Eye (tissue), 1 donor: ENCODE measurements around the gene ANXA11.
A peak's percentile ranks its signal among the peaks of the same experiment; 100 is the strongest.
"Not testable (repeated sequence)": the region's sequence is repeated elsewhere in the genome, so short reads cannot be mapped to it uniquely, and the experiment has no call there.

ENCODE experiments used
- DNase-seq: peaks from one replicate; pipeline ENCODE4 v3.0.0-alpha.2; 2015

The ANXA11 gene

GRCh38 chr10:80207768-80208370 lies 2.5 kb upstream of the ANXA11 start:
- no peak for DNase-seq

- no peak for DNase-seq
Observed at GRCh38 chr10:80206277-80206655, 929 bp upstream of the ANXA11 start.

DNA sequence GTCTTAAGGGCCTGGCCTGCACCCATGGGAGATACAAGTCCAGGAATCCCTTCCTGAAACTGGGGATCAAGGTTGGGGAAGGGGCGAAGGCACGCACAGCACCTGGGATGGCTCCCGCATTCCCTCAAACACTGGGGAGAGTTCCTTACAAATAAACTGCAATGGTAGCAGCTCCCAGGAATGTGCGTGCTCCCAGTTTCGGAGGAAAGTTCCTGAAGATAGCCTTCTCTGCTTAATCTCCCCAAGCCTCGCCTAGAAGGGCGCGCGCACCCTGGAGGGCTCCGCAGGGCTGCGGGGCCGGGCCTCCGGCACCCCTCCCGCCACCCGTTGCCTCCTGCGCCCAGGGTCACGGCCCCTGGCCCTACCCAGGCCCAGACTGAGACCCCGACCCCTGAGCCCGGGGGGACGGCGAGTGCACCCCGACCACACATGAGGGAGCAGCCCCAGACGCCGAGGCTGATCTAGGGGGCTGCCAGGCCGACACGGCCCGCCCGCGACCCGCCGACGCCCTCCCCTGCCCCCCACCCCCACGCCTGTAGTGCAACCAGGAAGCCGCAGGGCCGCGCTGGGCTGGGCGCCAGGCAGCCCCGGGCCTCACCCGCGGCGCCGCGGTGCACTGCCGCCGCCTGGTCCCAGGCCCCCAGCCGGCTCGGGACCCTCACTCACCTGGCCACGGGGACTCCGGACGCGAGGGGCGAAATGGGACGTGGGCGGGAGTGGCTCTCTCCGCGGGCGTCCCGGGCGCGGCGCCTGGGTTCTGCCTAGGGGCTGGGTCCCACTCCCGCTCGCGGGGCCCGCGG lies 460 bp downstream of the ANXA11 start:
- DNase-seq = peak; percentile 65

- no peak for DNase-seq
Observed at GRCh38 chr10:80203835-80204676, 1.3 kb downstream of the ANXA11 start.

DNA sequence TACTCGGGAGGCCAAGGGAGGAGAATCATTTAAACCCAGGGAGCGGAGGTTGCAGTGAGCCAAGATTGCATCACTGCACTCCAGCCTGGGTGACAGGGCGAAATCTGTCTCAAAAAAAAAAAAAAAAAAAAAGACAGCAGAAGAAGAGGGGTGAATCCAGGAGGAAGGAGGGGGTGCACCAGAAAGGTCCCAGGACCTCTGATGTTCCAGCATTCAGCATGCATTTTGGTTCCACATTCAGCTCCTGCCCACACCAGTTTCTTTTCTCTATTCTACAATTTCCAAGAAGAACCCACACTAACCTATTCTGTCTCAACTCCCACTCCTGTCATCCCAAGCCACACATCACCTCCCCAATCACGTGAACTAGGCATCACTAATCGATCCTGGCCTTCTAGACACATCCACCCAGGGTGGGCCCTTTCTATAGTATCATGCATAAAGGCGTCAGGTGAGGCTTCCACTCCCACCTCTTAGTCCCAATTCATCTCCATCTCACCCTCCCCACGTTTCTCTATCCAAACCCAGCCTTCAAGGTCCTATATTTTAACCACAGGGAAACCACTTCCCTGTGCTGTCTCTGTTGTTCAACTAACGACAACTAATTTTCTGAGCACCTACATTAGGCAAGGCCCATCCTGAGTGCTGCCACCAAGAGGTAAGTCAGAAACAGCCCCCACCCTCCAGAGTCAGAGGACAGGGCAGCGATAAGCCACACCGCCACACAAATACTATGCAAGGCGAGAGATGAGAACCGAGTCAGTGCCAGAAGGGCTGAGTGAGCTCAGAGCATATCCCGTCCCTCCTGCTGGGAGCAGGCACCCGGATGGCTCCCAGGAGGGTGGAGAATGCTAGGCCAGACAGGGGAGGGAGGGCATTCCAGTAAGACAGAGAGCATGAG lies 2.2 kb downstream of the ANXA11 start:
- peak; percentile 62 for DNase-seq

GRCh38 chr10:80202530-80202929 lies 2.8 kb downstream of the ANXA11 start:
- DNase-seq = not testable (repeated sequence)

DNA sequence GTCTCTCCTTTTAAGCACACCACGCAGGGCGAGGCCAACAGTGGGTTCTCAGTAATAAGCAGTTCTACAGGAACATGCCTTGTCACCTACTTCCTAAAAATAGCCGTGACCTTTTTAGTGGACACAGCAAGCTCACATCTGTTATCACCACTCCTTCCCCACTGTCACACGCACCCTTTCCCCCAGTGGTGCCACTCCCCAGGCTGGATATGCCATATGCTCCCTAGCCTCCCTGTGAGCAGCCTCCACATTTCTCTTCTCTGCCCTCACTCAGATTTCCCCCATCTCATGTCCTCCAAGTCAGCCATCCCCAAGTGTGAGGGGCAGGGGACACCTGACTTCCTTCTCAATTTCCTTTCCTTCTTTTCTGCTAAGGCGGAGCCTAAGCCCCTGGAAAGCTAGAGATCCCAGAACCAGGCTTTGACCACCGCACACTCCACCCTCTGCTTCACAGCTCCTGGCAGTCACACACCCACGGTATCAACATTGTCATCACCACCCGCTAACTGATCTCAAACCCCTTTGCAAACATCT lies 3.7 kb downstream of the ANXA11 start:
- no peak for DNase-seq

DNA sequence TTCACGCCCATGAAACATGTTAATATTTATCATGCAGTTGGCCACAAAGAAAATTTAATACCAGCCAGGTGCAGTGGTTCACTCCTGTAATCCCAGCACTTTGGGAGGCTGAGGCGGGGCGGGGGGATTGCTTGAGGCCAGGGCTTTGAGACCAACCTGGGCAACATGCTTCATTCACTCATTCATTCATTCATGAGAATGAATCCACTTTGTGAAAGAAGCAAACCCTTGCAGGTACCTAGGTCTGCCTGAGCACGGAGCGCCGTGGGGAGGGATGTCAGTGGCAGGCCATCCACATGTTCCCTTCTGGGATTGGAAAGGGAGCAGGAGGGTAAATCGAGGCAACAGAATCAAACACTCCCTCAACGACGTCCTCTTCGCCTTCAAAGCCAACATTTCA lies 4.7 kb downstream of the ANXA11 start:
- DNase-seq = no peak

- DNase-seq = no peak
Observed at GRCh38 chr10:80200259-80200658, 5.1 kb downstream of the ANXA11 start.

DNA sequence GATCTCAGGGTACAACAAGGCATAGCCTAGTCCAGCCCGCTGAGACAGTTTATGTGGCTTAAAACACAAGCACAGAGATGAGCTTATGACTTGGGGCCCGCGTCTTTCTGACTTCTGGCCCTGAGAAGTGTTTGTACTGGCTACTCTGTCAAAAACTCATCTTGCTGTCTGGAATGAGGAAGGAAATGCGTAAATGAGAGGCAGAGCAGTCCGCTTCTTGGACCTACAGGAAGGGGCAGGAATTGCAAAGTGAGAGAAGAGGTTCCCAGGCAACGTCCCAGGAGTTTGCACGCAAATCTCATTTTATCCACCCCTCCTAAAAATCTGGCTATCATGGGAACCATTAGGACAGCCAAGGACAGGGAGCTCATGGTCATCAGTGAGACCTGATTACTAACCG lies 5.5 kb downstream of the ANXA11 start:
- no peak for DNase-seq

- no peak for DNase-seq
Observed at GRCh38 chr10:80197972-80198916, 7.1 kb downstream of the ANXA11 start.

DNA sequence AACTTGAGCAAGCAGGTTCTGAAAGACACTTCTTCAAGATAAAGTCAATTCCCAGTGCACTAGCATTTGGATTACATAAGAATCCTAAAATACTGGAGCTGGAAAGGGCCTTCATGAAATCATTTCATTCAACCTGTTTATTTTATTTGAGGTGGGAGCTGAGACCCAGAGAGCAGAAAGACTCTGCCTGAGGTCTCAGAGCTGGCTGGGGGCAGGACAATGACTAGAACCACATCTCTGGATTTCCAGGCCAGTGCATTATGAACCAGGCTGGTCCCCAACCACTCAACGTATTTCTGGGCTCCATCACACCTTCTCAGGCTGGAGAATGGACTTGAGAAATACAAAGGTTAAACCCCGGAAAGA lies 8.4 kb downstream of the ANXA11 start:
- DNase-seq = no peak

DNA sequence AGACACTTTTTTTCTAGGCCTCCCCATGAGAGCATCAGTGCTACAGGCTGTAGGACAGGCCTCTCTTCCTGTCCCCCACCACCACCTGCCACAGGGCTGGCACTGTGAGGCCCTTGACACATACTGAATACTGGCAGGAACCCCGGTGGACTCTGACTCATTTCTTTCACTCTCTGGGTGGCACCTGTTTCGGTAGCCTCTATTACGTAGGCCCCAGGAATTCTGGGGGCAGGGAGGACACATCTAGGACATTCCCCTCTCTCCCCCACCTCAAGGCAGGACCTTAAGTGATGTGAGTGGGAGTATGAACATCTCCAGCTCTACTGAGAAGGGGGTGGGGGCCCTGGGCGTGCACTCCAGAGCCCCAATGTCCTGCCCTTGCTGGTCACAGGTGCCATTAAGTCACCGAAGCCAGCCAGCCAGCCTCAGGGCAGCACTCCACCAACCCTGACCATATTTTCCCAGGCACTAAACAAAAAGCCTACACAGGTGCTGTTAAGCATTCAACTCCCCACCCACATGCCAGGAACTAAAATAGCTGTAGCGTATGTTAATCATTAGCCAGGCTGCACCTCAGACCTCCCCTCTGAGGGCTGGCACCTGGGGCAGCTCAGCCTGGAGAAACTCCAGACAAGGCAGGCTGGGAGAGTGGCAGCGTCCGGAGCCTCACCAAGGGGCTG lies 8.9 kb downstream of the ANXA11 start:
- DNase-seq = no peak

GRCh38 chr10:80195046-80195574 lies 10.2 kb downstream of the ANXA11 start:
- no peak for DNase-seq

DNA sequence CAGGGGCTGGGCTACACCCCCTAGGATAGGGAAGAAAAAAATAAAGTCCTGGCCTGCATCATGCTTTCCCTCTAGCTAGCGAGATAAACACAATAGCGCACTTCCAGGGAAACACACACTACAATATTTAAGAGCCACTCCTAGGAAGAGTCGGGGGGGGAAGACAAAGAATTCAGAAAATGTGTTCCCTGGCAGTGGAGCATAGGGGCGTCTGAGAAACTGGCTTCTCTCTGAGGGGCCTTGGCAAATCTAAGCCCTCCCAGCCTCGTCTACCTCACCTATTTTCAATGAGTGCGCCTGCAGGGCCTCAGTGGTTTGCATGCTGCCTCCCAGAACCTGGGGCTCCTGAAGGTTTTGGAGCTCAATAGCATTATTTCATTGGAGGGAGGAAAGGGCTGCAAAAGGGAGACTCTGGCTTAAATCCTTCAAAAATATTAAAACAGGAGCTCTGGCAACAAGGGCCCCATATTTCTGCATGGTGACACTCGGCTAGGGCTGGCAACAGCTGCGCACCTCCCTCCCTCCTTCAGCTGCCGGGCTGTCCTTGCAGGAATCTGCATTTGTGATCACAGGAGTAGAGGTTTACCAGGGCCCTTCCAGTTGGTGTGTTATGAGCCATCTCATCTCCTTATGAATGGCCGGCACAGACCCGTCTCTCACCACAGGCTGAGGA lies 10.8 kb downstream of the ANXA11 start:
- no peak for DNase-seq

GRCh38 chr10:80192553-80192952 lies 12.8 kb downstream of the ANXA11 start:
- DNase-seq = no peak

DNA sequence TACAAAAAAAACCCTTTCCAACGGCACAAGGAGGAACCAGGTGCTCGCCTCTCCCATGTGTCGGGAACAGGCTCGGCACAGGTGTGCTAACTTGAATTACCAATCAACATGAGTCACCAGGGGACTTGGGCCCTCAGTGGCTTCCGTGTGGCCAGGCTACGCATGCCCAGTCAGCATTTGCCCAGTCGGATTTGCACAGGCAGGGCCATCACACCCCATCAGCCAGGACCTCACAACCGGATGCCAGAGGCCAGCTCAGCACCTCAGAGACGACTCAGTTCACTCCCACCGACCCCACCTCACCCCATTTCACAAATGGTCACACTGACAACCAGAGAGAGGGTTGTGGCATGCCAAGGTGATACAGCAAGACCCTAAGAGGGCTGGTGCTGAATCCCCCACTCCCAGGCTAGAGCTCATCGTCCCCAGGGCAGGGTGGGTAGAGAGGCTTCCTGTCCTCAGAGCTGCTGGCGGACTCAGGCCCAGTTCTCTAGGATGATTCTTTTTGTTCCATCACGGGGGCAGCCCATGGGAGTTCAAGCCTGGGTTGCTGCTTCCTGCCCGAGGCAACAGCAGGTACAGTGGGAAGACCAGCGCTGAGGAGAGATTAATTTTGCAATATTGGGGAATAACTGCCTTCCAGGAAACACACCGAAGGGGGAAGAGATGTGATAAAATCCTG lies 13.6 kb downstream of the ANXA11 start:
- DNase-seq = no peak

DNA sequence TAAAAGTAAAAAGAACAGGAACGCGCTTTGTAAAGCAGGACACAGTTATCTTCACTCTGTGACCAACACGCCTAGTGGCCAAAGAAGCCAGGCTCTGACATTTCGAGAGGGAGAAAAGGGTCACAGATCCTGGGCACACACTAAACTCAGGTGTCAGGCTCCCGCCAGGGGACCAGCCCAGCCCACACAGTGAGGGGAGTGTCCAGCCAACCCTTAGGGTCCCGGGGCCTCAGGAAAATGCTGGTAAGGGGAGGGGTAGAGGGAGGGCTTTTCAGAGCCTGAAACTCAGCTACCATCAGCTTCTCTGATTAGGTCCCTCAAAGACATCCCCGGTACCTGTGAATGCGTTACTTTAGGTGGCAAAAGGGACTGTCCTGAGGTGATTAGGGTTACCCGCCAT lies 16.6 kb downstream of the ANXA11 start:
- no peak for DNase-seq
